Measurements from ENCODE around the gene FKBP8.

GRCh38 chr19:18490728-18491127 lies 52.6 kb downstream of the FKBP8 start:
- TF ChIP-seq CTCF (IDR thresholded peaks at IDR 0.05): no peak
- no peak for TF ChIP-seq POLR2AphosphoS5 (IDR thresholded peaks at IDR 0.05)
- TF ChIP-seq POLR2A (IDR thresholded peaks at IDR 0.05): no peak

All from transverse colon (tissue), 4 donors.